WTC11 (cell line): ENCODE measurements around the gene PRKAG2. TPM values are rescaled to one million over a fixed set of nuclear protein-coding genes. Genes with fewer than 3 reads are reported as not detected.

Source experiments
- ATAC-seq: fragments of 200-7000 bp; cut with Tn5 transposase; 2 replicates; pipeline ENCODE4 v1.10.0; 2021; ENCODE audit warnings: mild to moderate bottlenecking, moderate library complexity
- CTCF ChIA-PET: fragments of 300-600 bp; sonication (Branson Sonifier 250); formaldehyde crosslinking; loops from one replicate; lab custom pipeline; 2021; ENCODE audit warnings: antibody characterized with exemption; lab: Charles Lee
- POLR2A ChIA-PET: fragments of 350-600 bp; sonication (Branson Sonifier 250); formaldehyde crosslinking; loops from one replicate; lab custom pipeline; 2021; ENCODE audit warnings: antibody characterized with exemption; lab: Charles Lee
- DNase-seq: peaks from one replicate; pipeline ENCODE4 v3.0.0; 2021; ENCODE audit warnings: low spot score
- H3K27ac Mint-ChIP-seq: 2 replicates; pipeline ENCODE4 v1.8.0; 2021; ENCODE audit warnings: mixed read lengths
- H3K27me3 Mint-ChIP-seq: 2 replicates; pipeline ENCODE4 v1.8.0; 2021; ENCODE audit warnings: low read depth, mild to moderate bottlenecking, moderate library complexity, mixed read lengths
- H3K36me3 Mint-ChIP-seq: 2 replicates; pipeline ENCODE4 v1.8.0; 2021; ENCODE audit warnings: mixed read lengths
- H3K4me1 Mint-ChIP-seq: 2 replicates; pipeline ENCODE4 v1.8.0; 2022; ENCODE audit warnings: mixed read lengths
- H3K4me3 Mint-ChIP-seq: 2 replicates; pipeline ENCODE4 v1.8.0; 2021; ENCODE audit warnings: mild to moderate bottlenecking, moderate library complexity, mixed read lengths
- H3K9me3 Mint-ChIP-seq: 2 replicates; pipeline ENCODE4 v1.8.0; 2021; ENCODE audit warnings: mixed read lengths
- ATF2 ChIP-seq: sonication (generic); formaldehyde crosslinking; IDR thresholded peaks from 2 replicates; pipeline ENCODE4 v1.8.1; 2022; ENCODE audit warnings: low read depth, missing genetic modification reagents, borderline replicate concordance
- CDX4 ChIP-seq: fragments of 250-450 bp; sonication (Bioruptor Pico); IDR thresholded peaks from 2 replicates; pipeline ENCODE4 v1.9.0; 2021; ENCODE audit warnings: moderate library complexity, mild to moderate bottlenecking, inconsistent platforms, borderline replicate concordance
- E2F5 ChIP-seq: sonication (generic); formaldehyde crosslinking; IDR thresholded peaks from 2 replicates; pipeline ENCODE4 v1.8.1; 2022; ENCODE audit warnings: mild to moderate bottlenecking, moderate library complexity, missing genetic modification reagents
- EMX1 ChIP-seq: fragments of 250-450 bp; sonication (Bioruptor Pico); IDR thresholded peaks from 2 replicates; pipeline ENCODE4 v1.8.0; 2021; ENCODE audit warnings: mild to moderate bottlenecking
- ERG ChIP-seq: fragments of 250-450 bp; sonication (Bioruptor Pico); IDR thresholded peaks from 2 replicates; pipeline ENCODE4 v1.8.0; 2021; ENCODE audit warnings: mild to moderate bottlenecking
- NFATC4 ChIP-seq: fragments of 250-450 bp; sonication (Bioruptor Pico); IDR thresholded peaks from 2 replicates; pipeline ENCODE4 v1.9.0; 2021; ENCODE audit warnings: mild to moderate bottlenecking
- NFE2L1 ChIP-seq: sonication (generic); formaldehyde crosslinking; IDR thresholded peaks from 2 replicates; pipeline ENCODE4 v1.8.1; 2023; ENCODE audit warnings: missing genetic modification reagents
- PRDM15 ChIP-seq: sonication (generic); formaldehyde crosslinking; IDR thresholded peaks from 2 replicates; pipeline ENCODE4 v1.8.0; 2022; ENCODE audit warnings: missing genetic modification reagents
- SMAD3 ChIP-seq: sonication (generic); formaldehyde crosslinking; IDR thresholded peaks from 2 replicates; pipeline ENCODE4 v1.8.0; 2022; ENCODE audit warnings: missing genetic modification reagents, mild to moderate bottlenecking, borderline replicate concordance
- STAT6 ChIP-seq: sonication (generic); formaldehyde crosslinking; conservative IDR thresholded peaks from 2 replicates; pipeline ENCODE4 v1.8.1; 2023; ENCODE audit warnings: mild to moderate bottlenecking, low read depth, missing genetic modification reagents, moderate library complexity
- TCF7 ChIP-seq: sonication (generic); formaldehyde crosslinking; IDR thresholded peaks from 2 replicates; pipeline ENCODE4 v1.8.0; 2022; ENCODE audit warnings: mild to moderate bottlenecking, low read depth, missing genetic modification reagents, moderate library complexity
- ZBTB43 ChIP-seq: sonication (generic); formaldehyde crosslinking; IDR thresholded peaks from 2 replicates; pipeline ENCODE4 v1.8.1; 2023; ENCODE audit warnings: mild to moderate bottlenecking, missing genetic modification reagents
- ZNF396 ChIP-seq: fragments of 250-450 bp; sonication (Bioruptor Pico); IDR thresholded peaks from 2 replicates; pipeline ENCODE4 v1.8.0; 2021; ENCODE audit warnings: mild to moderate bottlenecking, moderate library complexity, borderline replicate concordance
- ZNF512 ChIP-seq: sonication (generic); formaldehyde crosslinking; IDR thresholded peaks from 2 replicates; pipeline ENCODE4 v1.8.1; 2022; ENCODE audit warnings: missing genetic modification reagents, borderline replicate concordance
- ZNF671 ChIP-seq: fragments of 250-450 bp; sonication (Bioruptor Pico); IDR thresholded peaks from 2 replicates; pipeline ENCODE4 v1.8.0; 2021; ENCODE audit warnings: mild to moderate bottlenecking
- total RNA-seq: library from RNA; stranded (reverse); gene quantifications from 3 replicates; pipeline ENCODE4 v1.2.3, GENCODE V29; 2021

PRKAG2 gene
- total RNA-seq, 1 experiment from 2014 or later = 20.3 TPM

GRCh38 chr7:151838072-151838471 lies 38.8 kb downstream of the PRKAG2 start:
- Mint-ChIP-seq H3K36me3 (no peaks in the 10 kb centered on the region), H3K27ac (peak overlapping the region; percentile 19; the same call in 1 of the 2 replicates), H3K9me3 (no peaks in the 10 kb centered on the region)
- TF ChIP-seq SMAD3 (CRISPR knock-in tag) (no peak), ERG (CRISPR knock-in tag) (no peak), ZNF396 (no peak), PRDM15 (CRISPR knock-in tag) (no peak), NFATC4 (no peak), NFE2L1 (CRISPR knock-in tag) (no peak), EMX1 (CRISPR knock-in tag) (no peak), ATF2 (CRISPR knock-in tag) (no peak), STAT6 (CRISPR knock-in tag) (no peak), E2F5 (CRISPR knock-in tag) (no peak), ZNF512 (CRISPR knock-in tag) (no peak), ZBTB43 (CRISPR knock-in tag) (no peak), CDX4 (CRISPR knock-in tag) (no peak), TCF7 (CRISPR knock-in tag) (no peak), ZNF671 (CRISPR knock-in tag) (no peak)
- TF ChIP-seq, all 79 proteins: peak for 0
- Mint-ChIP-seq H3K4me1 (peaks cover 25% of the 10 kb centered on the region), H3K4me3 (no peak overlapping the region), H3K27me3 (no peaks in the 10 kb centered on the region)
- ChIA-PET POLR2A (interaction anchor here (1.9 kb wide), 1 partner anchor 10 kb away, joined by 11 read pairs; no protein-coding TSS in a partner anchor), CTCF (interaction anchor here (0.9 kb wide), 1 partner anchor 56 kb away, joined by 3 read pairs; no protein-coding TSS in a partner anchor)
- DNase-seq = no peak
- no peak for ATAC-seq
